Mesenchymal stem cell (in vitro differentiated cells and primary cell): ENCODE results near the gene SLC25A17.
"Not testable (repeated sequence)": the region's sequence is repeated elsewhere in the genome, so short reads cannot be mapped to it uniquely, and the experiment has no call there.

Source experiments
- DNase-seq: peaks from one replicate; pipeline ENCODE4 v3.0.0-alpha.2; 2013
- H2AFZ ChIP-seq: one replicate; pipeline ENCODE4 v1.6.1; 2013; ENCODE audit warnings: low read depth, mild to moderate bottlenecking, control low read depth, inconsistent platforms, low read length, moderate library complexity
- H2AK5ac ChIP-seq: 2 replicates; pipeline ENCODE4 v1.6.1; 2013; ENCODE audit warnings: low read length, moderate library complexity, mild to moderate bottlenecking, inconsistent platforms; ENCODE audit not compliant: severe bottlenecking
- H2BK120ac ChIP-seq: one replicate; pipeline ENCODE4 v1.6.1; 2013; ENCODE audit warnings: low read depth, mild to moderate bottlenecking, inconsistent platforms, low read length, moderate library complexity
- H2BK12ac ChIP-seq, 2 experiments: one replicate each; pipeline ENCODE4 v1.6.1; 2013; ENCODE audit warnings: inconsistent platforms in 2 of 2, low read length in 2 of 2, mild to moderate bottlenecking in 2 of 2, moderate library complexity in 2 of 2, control low read depth in 1 of 2
- H2BK15ac ChIP-seq: one replicate; pipeline ENCODE4 v1.6.1; 2013; ENCODE audit warnings: mild to moderate bottlenecking, low read depth, inconsistent platforms; ENCODE audit not compliant: poor library complexity, severe bottlenecking
- H2BK5ac ChIP-seq: 2 replicates; pipeline ENCODE4 v1.6.1; 2013; ENCODE audit warnings: low read depth, mild to moderate bottlenecking, low read length, control low read depth, inconsistent platforms; ENCODE audit not compliant: poor library complexity, severe bottlenecking
- H3K14ac ChIP-seq, 2 experiments: one replicate each; pipeline ENCODE4 v1.6.1; 2013; ENCODE audit warnings: inconsistent platforms in 2 of 2, low read length in 2 of 2, control low read depth in 1 of 2, mild to moderate bottlenecking in 1 of 2, moderate library complexity in 1 of 2
- H3K18ac ChIP-seq, 2 experiments: one replicate each; pipeline ENCODE4 v1.6.1; 2013; ENCODE audit warnings: inconsistent platforms in 2 of 2, low read length in 2 of 2, control low read depth in 1 of 2, low read depth in 1 of 2, mild to moderate bottlenecking in 1 of 2
- H3K23ac ChIP-seq, 2 experiments: one replicate each; pipeline ENCODE4 v1.6.1; 2013; ENCODE audit warnings: inconsistent platforms in 2 of 2, low read length in 2 of 2, mild to moderate bottlenecking in 2 of 2, moderate library complexity in 2 of 2, control low read depth in 1 of 2
- H3K27ac ChIP-seq: 2 replicates; pipeline ENCODE4 v1.5.1; 2013; ENCODE audit warnings: mild to moderate bottlenecking, moderate library complexity, low read length, control low read depth, inconsistent platforms; ENCODE audit not compliant: poor library complexity, severe bottlenecking
- H3K27me3 ChIP-seq, 2 experiments: 2 replicates each; pipeline versions ENCODE4 v1.6.1 to v1.7.0; 2013; ENCODE audit warnings: low read length in 2 of 2, mild to moderate bottlenecking in 2 of 2, moderate library complexity in 2 of 2, control low read depth in 1 of 2, inconsistent platforms in 1 of 2; ENCODE audit not compliant: control insufficient read depth in 1 of 2, insufficient read depth in 1 of 2
- H3K36me3 ChIP-seq, 2 experiments: 2 replicates each; pipeline versions ENCODE4 v1.6.1 to v1.7.0; 2013; ENCODE audit warnings: low read length in 2 of 2, control low read depth in 1 of 2, inconsistent platforms in 1 of 2, low read depth in 1 of 2, mild to moderate bottlenecking in 1 of 2; ENCODE audit not compliant: insufficient read depth in 2 of 2, control insufficient read depth in 1 of 2
- H3K4ac ChIP-seq, 2 experiments: one replicate each; pipeline ENCODE4 v1.6.1; 2013; ENCODE audit warnings: inconsistent platforms in 2 of 2, low read length in 2 of 2, mild to moderate bottlenecking in 2 of 2, moderate library complexity in 2 of 2, control low read depth in 1 of 2, low read depth in 1 of 2
- H3K4me1 ChIP-seq: 2 replicates; pipeline ENCODE4 v1.6.1; 2013; ENCODE audit warnings: low read depth, low read length, control low read depth; ENCODE audit not compliant: control insufficient read depth, insufficient read depth
- H3K4me2 ChIP-seq: 2 replicates; pipeline ENCODE4 v1.6.1; 2013; ENCODE audit warnings: low read length, mild to moderate bottlenecking, inconsistent platforms; ENCODE audit not compliant: poor library complexity, severe bottlenecking
- H3K4me3 ChIP-seq, 2 experiments: 2 replicates each; pipeline versions ENCODE4 v1.5.1 to v1.7.0; 2013; ENCODE audit warnings: low read length in 2 of 2, mild to moderate bottlenecking in 2 of 2, control low read depth in 1 of 2, low read depth in 1 of 2; ENCODE audit not compliant: insufficient read depth in 1 of 2
- H3K79me1 ChIP-seq: replicated peaks from 2 replicates; pipeline ENCODE4 v1.6.1; 2013; ENCODE audit warnings: mild to moderate bottlenecking, control low read depth, low read length, inconsistent platforms; ENCODE audit not compliant: poor library complexity, severe bottlenecking
- H3K9ac ChIP-seq: 2 replicates; pipeline ENCODE4 v1.7.0; 2013; ENCODE audit warnings: mild to moderate bottlenecking, low read length, moderate library complexity
- H3K9me3 ChIP-seq: 2 replicates; pipeline ENCODE4 v1.7.0; 2013; ENCODE audit warnings: mild to moderate bottlenecking, low read length; ENCODE audit not compliant: control insufficient read depth
- H4K8ac ChIP-seq: one replicate; pipeline ENCODE4 v1.6.1; 2013; ENCODE audit warnings: inconsistent platforms, mild to moderate bottlenecking, low read length, moderate library complexity
- H4K91ac ChIP-seq: one replicate; pipeline ENCODE4 v1.6.1; 2013; ENCODE audit warnings: mild to moderate bottlenecking, low read length, inconsistent platforms
- WGBS: methylation state at CpG from one replicate; pipeline ENCODE4 v1.1.7; 2013; ENCODE audit warnings: mixed read lengths; 5-methylcytosine and 5-hydroxymethylcytosine counted together

Gene SLC25A17

GRCh38 chr22:40723396-40723933 is 95.7 kb downstream of the SLC25A17 start:
- WGBS = 94% methylated on average over 13 of the region's 13 CpGs
- H3K27me3 ChIP-seq = peaks cover 1 to 6% of the 10 kb centered on the region in 2 experiments
- no peak overlapping the region for H3K4me3 ChIP-seq
- H3K27ac ChIP-seq = no peak overlapping the region
- H2AK5ac ChIP-seq = no peak overlapping the region
- H4K91ac ChIP-seq = no peak overlapping the region
- H2BK5ac ChIP-seq = no peak overlapping the region
- H3K4me2 ChIP-seq = no peak overlapping the region
- H3K4ac ChIP-seq = no peak overlapping the region
- H3K23ac ChIP-seq = no peak overlapping the region
- H3K79me1 ChIP-seq = no peaks in the 10 kb centered on the region
- H2BK15ac ChIP-seq = no peak overlapping the region
- peak overlapping the region in 1 of 2 experiments; percentile 15 for H2BK12ac ChIP-seq
- H3K18ac ChIP-seq = no peak overlapping the region
- DNase-seq = no peak
- H4K8ac ChIP-seq = no peak overlapping the region
- no peak overlapping the region for H3K14ac ChIP-seq
- no peaks in the 10 kb centered on the region for H3K36me3 ChIP-seq
- H3K9ac ChIP-seq = no peak overlapping the region
- H2BK120ac ChIP-seq = no peak overlapping the region
- H3K4me1 ChIP-seq = peaks cover 9% of the 10 kb centered on the region
- H2AFZ ChIP-seq = no peak overlapping the region
- H3K9me3 ChIP-seq = no peaks in the 10 kb centered on the region

- Histone ChIP-seq H3K14ac (no peak overlapping the region), H3K9ac (peak overlapping the region; percentile 47), H3K79me1 (no peaks in the 10 kb centered on the region), H3K4me3 (no peak overlapping the region), H2BK12ac (no peak overlapping the region), H3K9me3 (no peaks in the 10 kb centered on the region), H2AFZ (no peak overlapping the region), H2BK15ac (no peak overlapping the region), H3K27me3 (peaks cover 5 to 6% of the 10 kb centered on the region in 2 experiments), H3K23ac (no peak overlapping the region), H4K91ac (no peak overlapping the region), H3K18ac (no peak overlapping the region), H3K27ac (no peak overlapping the region), H3K4ac (no peak overlapping the region), H2BK5ac (no peak overlapping the region), H3K4me2 (no peak overlapping the region), H2AK5ac (no peak overlapping the region), H3K36me3 (no peaks in the 10 kb centered on the region), H3K4me1 (peaks cover 9% of the 10 kb centered on the region), H2BK120ac (no peak overlapping the region), H4K8ac (peak overlapping the region; percentile 57)
- WGBS = 1% methylated on average over 6 of the region's 6 CpGs
- peak; percentile 76 for DNase-seq
These were observed 97.9 kb downstream of the SLC25A17 start for GRCh38 chr22:40721266-40721665.

- Histone ChIP-seq H3K27ac (no peak overlapping the region), H3K23ac (no peak overlapping the region), H3K9me3 (no peaks in the 10 kb centered on the region), H3K36me3 (no peaks in the 10 kb centered on the region), H4K91ac (no peak overlapping the region), H3K4me3 (no peak overlapping the region), H3K4me2 (no peak overlapping the region), H2BK5ac (no peak overlapping the region), H3K9ac (no peak overlapping the region), H4K8ac (no peak overlapping the region), H3K4ac (no peak overlapping the region), H2AK5ac (peak overlapping the region; percentile 35), H3K4me1 (peaks cover 9% of the 10 kb centered on the region), H2BK15ac (no peak overlapping the region), H3K27me3 (peaks cover 5 to 6% of the 10 kb centered on the region in 2 experiments), H2BK12ac (peak overlapping the region in 1 of 2 experiments; percentile 47), H3K14ac (no peak overlapping the region), H2AFZ (no peak overlapping the region), H3K18ac (peak overlapping the region; percentile 55 to 87), H3K79me1 (no peaks in the 10 kb centered on the region), H2BK120ac (no peak overlapping the region)
- peak; percentile 48 for DNase-seq
- WGBS = 32% methylated on average over 10 of the region's 11 CpGs
These were observed 98.4 kb downstream of the SLC25A17 start for GRCh38 chr22:40720538-40721256.

GRCh38 chr22:40720156-40720537 is 99.0 kb downstream of the SLC25A17 start:
- H2BK120ac ChIP-seq = not testable (repeated sequence)

More at GRCh38 chr22:40720156-40720537, 99.0 kb downstream of the SLC25A17 start:
- not testable (repeated sequence) for H4K8ac ChIP-seq, H2BK12ac ChIP-seq, H3K4me1 ChIP-seq, H3K23ac ChIP-seq, H4K91ac ChIP-seq, H2BK5ac ChIP-seq, H3K4me2 ChIP-seq, H2BK15ac ChIP-seq, H3K27ac ChIP-seq, H3K36me3 ChIP-seq, H3K9me3 ChIP-seq, H2AFZ ChIP-seq, H3K27me3 ChIP-seq, H2AK5ac ChIP-seq, DNase-seq, H3K9ac ChIP-seq, H3K14ac ChIP-seq, H3K4me3 ChIP-seq, H3K79me1 ChIP-seq
- peak overlapping the region in 1 of 2 experiments; percentile 37 for H3K4ac ChIP-seq
- H3K18ac ChIP-seq = peak overlapping the region in 1 of 2 experiments; percentile 46
- 97% methylated on average over 3 of the region's 6 CpGs for WGBS
